Fibroblast of the conjunctiva (primary cell): Measurements from ENCODE around the gene CACHD1.
A peak's percentile ranks its signal among the peaks of the same experiment; 100 is the strongest.

Experiments used
- DNase-seq: peaks from one replicate; pipeline ENCODE4 v3.0.0-alpha.2; 2010; ENCODE audit warnings: low read depth

CACHD1 gene

GRCh38 chr1:64654519-64655341, 184.8 kb downstream of the CACHD1 start:
- peak; percentile 16 for DNase-seq

- DNase-seq: no peak
These were observed 185.9 kb downstream of the CACHD1 start for GRCh38 chr1:64655861-64656260.

- DNase-seq: no peak
These were observed 189.7 kb downstream of the CACHD1 start for GRCh38 chr1:64659478-64660138.

- DNase-seq: no peak
These were observed 193.7 kb downstream of the CACHD1 start for GRCh38 chr1:64663668-64664067.

GRCh38 chr1:64664299-64664698, 194.4 kb downstream of the CACHD1 start:
- DNase-seq: no peak

- DNase-seq: no peak
These were observed 199.3 kb downstream of the CACHD1 start for GRCh38 chr1:64669098-64669675.

GRCh38 chr1:64675718-64676345, 205.9 kb downstream of the CACHD1 start:
- peak; percentile 12 for DNase-seq

GRCh38 chr1:64676386-64676785, 206.5 kb downstream of the CACHD1 start:
- DNase-seq: no peak

- DNase-seq: no peak
These were observed 207.6 kb downstream of the CACHD1 start for GRCh38 chr1:64677532-64677931.

- no peak for DNase-seq
These were observed 208.4 kb downstream of the CACHD1 start for GRCh38 chr1:64678366-64678765.

GRCh38 chr1:64679177-64679576, 209.2 kb downstream of the CACHD1 start:
- DNase-seq: no peak

GRCh38 chr1:64680599-64680998, 210.7 kb downstream of the CACHD1 start:
- DNase-seq: no peak

- DNase-seq: no peak
These were observed 211.1 kb downstream of the CACHD1 start for GRCh38 chr1:64681043-64681442.

GRCh38 chr1:64683419-64683818, 213.5 kb downstream of the CACHD1 start:
- no peak for DNase-seq

- DNase-seq: no peak
These were observed 215.3 kb downstream of the CACHD1 start for GRCh38 chr1:64685217-64685616.

- no peak for DNase-seq
These were observed 215.9 kb downstream of the CACHD1 start for GRCh38 chr1:64685765-64686341.

- DNase-seq: peak; percentile 54
These were observed 217.1 kb downstream of the CACHD1 start for GRCh38 chr1:64686828-64687724.

- no peak for DNase-seq
These were observed 217.9 kb downstream of the CACHD1 start for GRCh38 chr1:64687725-64688327.

GRCh38 chr1:64691626-64692025, 221.7 kb downstream of the CACHD1 start:
- no peak for DNase-seq

GRCh38 chr1:64692911-64693310, 223.0 kb downstream of the CACHD1 start:
- DNase-seq: no peak

GRCh38 chr1:64693406-64693805, 223.5 kb downstream of the CACHD1 start:
- DNase-seq: no peak
